A549 (cell line): ENCODE results near the gene CAVIN1.
"Not testable (repeated sequence)": the region's sequence is repeated elsewhere in the genome, so short reads cannot be mapped to it uniquely, and the experiment has no call there.

Source experiments
- CTCF ChIP-seq: fragments of >200 bp; sonication (Bioruptor Twin); formaldehyde crosslinking; IDR thresholded peaks from 3 replicates; pipeline ENCODE4 v1.5.1; 2016
- E2F6 ChIP-seq: IDR thresholded peaks from 2 replicates; pipeline ENCODE4 v1.6.1; 2012; ENCODE audit warnings: low read depth, borderline replicate concordance
- ESRRA ChIP-seq: fragments of 150-350 bp; IDR thresholded peaks from 2 replicates; pipeline ENCODE4 v1.6.1; 2014; ENCODE audit warnings: mild to moderate bottlenecking, low read length, borderline replicate concordance
- FOSL2 ChIP-seq, 2 experiments: fragments of 450-650 bp in 1 of 2; fragments of >200 bp in 1 of 2; sonication (Bioruptor Twin) in 1 of 2; formaldehyde crosslinking; IDR thresholded peaks; 2 replicates each; pipeline versions ENCODE4 v1.5.0 to v1.6.1; 2016 to 2020; ENCODE audit warnings: mild to moderate bottlenecking in 1 of 2, moderate library complexity in 1 of 2
- HMGXB4 ChIP-seq: fragments of 250-450 bp; sonication (Bioruptor Pico); IDR thresholded peaks from 2 replicates; pipeline ENCODE4 v1.5.0; 2021; ENCODE audit warnings: mild to moderate bottlenecking, moderate library complexity, borderline replicate concordance
- MYC ChIP-seq: IDR thresholded peaks from 2 replicates; pipeline ENCODE4 v1.6.1; 2012; ENCODE audit warnings: mild to moderate bottlenecking, inconsistent platforms, low read length, improper control_type of control experiment, borderline replicate concordance
- NR3C1 ChIP-seq: fragments of >200 bp; sonication (Bioruptor Twin); formaldehyde crosslinking; IDR thresholded peaks from 3 replicates; pipeline ENCODE4 v1.6.1; 2017
- POLR2A ChIP-seq: IDR thresholded peaks from 2 replicates; pipeline ENCODE4 v1.6.1; 2012; ENCODE audit warnings: mild to moderate bottlenecking, low read length
- RAD21 ChIP-seq, 2 experiments: fragments of >200 bp in 1 of 2; sonication (Bioruptor Twin) in 1 of 2; formaldehyde crosslinking in 1 of 2; IDR thresholded peaks in 1 of 2; conservative IDR thresholded peaks in 1 of 2; 2 replicates in 1 of 2; 3 replicates in 1 of 2; pipeline ENCODE4 v1.6.1; 2012 to 2018; ENCODE audit warnings: inconsistent platforms in 1 of 2
- ZFP36 ChIP-seq: fragments of 450-650 bp; IDR thresholded peaks from 2 replicates; pipeline ENCODE4 v1.6.1; 2014; ENCODE audit warnings: borderline replicate concordance; ENCODE audit not compliant: partially characterized antibody
- ZNF302 ChIP-seq: fragments of 250-450 bp; sonication (Bioruptor Pico); IDR thresholded peaks from 2 replicates; pipeline ENCODE4 v1.9.0; 2021; ENCODE audit warnings: inconsistent platforms, mild to moderate bottlenecking, moderate library complexity

GRCh38 chr17:42366176-42367023 lies 56.7 kb downstream of the CAVIN1 start:
- TF ChIP-seq CTCF; ESRRA; POLR2A; E2F6; MYC; FOSL2 (IDR thresholded peaks at IDR 0.05); FOSL2 (CRISPR knock-in tag; IDR thresholded peaks at IDR 0.05); ZFP36; ZNF302; RAD21 (conservative IDR thresholded peaks at IDR 0.05 in 1 of 2, IDR thresholded peaks at IDR 0.05 in 1 of 2); HMGXB4 (CRISPR knock-in tag); NR3C1: not testable (repeated sequence)
